Kidney (tissue), 14 donors: ENCODE results near the gene AOC1. TPM values are rescaled to one million over a fixed set of nuclear protein-coding genes. Genes with fewer than 3 reads are reported as not detected.

Experiments used
- DNase-seq, 5 donors: peaks; one replicate each; pipeline ENCODE4 v3.0.0-alpha.2; 2013 to 2020
- FAIRE-seq: peaks from 2 replicates; lab custom pipeline; 2012; peaks lifted over from hg19 to GRCh38; lab: Jason Lieb, UNC
- H3K27ac ChIP-seq, 2 donors: one replicate each; pipeline ENCODE4 v1.7.0; 2013; ENCODE audit warnings: low read depth in 2 of 2, low read length in 2 of 2, inconsistent platforms in 1 of 2
- H3K27me3 ChIP-seq: one replicate; pipeline ENCODE4 v1.7.1; 2013; ENCODE audit warnings: low read length, inconsistent platforms; ENCODE audit not compliant: control insufficient read depth, insufficient read depth
- H3K36me3 ChIP-seq, 3 donors: one replicate each; pipeline versions ENCODE4 v1.7.0 to v1.7.1; 2013; ENCODE audit warnings: low read length in 3 of 3, control low read depth in 1 of 3, inconsistent platforms in 1 of 3; ENCODE audit not compliant: insufficient read depth in 3 of 3, control insufficient read depth in 2 of 3
- H3K4me1 ChIP-seq, 3 donors: one replicate each; pipeline versions ENCODE4 v1.7.0 to v1.7.1; 2013; ENCODE audit warnings: low read length in 3 of 3, inconsistent platforms in 1 of 3, low read depth in 1 of 3; ENCODE audit not compliant: control insufficient read depth in 2 of 3, insufficient read depth in 2 of 3
- H3K4me3 ChIP-seq, 3 donors: one replicate each; pipeline versions ENCODE4 v1.7.0 to v1.8.1; 2013; ENCODE audit warnings: low read length in 3 of 3, control low read depth in 1 of 3, inconsistent platforms in 1 of 3
- H3K9ac ChIP-seq, 3 donors: one replicate each; pipeline versions ENCODE4 v1.7.0 to v1.7.1; 2013; ENCODE audit warnings: low read length in 3 of 3, control low read depth in 1 of 3, inconsistent platforms in 1 of 3
- H3K9me3 ChIP-seq, 3 donors: one replicate each; pipeline versions ENCODE4 v1.7.0 to v1.7.1; 2013; ENCODE audit warnings: low read length in 3 of 3, control low read depth in 1 of 3, inconsistent platforms in 1 of 3; ENCODE audit not compliant: control insufficient read depth in 2 of 3, insufficient read depth in 1 of 3
- CTCF ChIP-seq: IDR thresholded peaks from 3 replicates; pipeline ENCODE4 v1.5.1; 2012; ENCODE audit warnings: mild to moderate bottlenecking, moderate library complexity, borderline replicate concordance; ENCODE audit not compliant: insufficient read depth; ENCODE audit errors: extremely low read depth
- intact Hi-C: fragments of 100-400 bp; cut with DNase I; formaldehyde crosslinking; loops from one replicate; pipeline ENCODE4 v1.11.1; 2022
- polyA plus RNA-seq: library from polyadenylated mRNA; stranded (reverse); fragments of 350-450 nt; fragmentation: Illumina TruSeq; extraction: RNeasy Lipid Tissue Mini Kit (QIAGEN cat#74804); gene quantifications from one replicate; pipeline ENCODE4 v1.2.3, GENCODE V29; 2014; ENCODE audit warnings: low read depth, low replicate concordance; ENCODE audit not compliant: insufficient read depth
- total RNA-seq: library from RNA; stranded (reverse); fragmentation: NEBNext Ultra II Directional; extraction: Animal tissue kit (Norgen Biotek cat#: 25700); gene quantifications from one replicate; pipeline ENCODE4 v1.2.1, GENCODE V29; 2021
- donor health status: control.
- donor health status: control.
- donor health status: control.
- donor health status: control.
- donor health status: control.
- donor health status: DM: yes; HTN: yes; CAD: no.
- donor health status: Normal renal cell carcinoma (clear cell type).

AOC1 gene
- total and polyA plus RNA-seq, 2 donors from 2014 or later, result 99.1 to 170 TPM

DNA sequence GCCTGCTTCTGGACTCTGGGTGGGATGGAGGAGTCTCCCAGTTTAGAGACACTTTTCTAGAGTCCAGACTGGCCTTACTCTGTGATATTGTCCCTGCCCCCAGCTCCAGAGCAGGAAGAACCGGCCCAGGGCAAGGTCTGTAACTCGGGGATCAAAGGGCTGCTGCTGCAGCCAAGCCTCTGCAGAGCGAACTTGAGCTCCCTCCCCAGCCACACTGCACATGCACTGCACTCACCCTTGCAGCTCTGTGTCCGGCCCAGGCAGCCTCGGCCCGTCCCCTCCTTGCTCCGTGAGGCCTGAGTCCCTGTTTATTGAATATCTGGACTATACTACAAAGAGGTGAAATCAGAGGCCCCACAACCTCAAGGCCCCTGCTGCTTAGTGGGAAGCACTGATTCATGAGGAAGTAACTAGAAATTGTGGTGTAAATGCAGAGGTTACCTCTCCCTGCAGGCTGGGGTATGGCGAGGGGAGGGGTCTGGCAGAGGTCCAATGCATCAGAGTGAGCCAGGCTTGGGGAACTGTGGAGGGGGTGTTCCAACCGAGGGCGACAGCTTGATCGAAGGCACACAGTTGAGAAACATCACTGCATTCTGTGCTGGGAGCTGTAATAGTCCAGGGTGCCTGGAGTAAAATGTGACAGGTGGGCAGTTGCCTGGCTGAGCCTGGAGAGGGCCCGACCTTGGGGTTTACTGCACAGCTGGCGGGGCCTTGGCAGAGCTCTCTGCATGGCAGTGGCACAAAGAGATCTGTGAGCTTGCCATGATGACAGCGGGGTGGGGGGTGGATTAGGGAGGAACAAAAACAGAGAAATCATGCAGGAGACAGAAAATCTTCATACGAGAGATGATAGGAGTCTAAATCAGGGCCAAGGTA is 49.1 kb downstream of the AOC1 start:
- Histone ChIP-seq H3K9ac (no peak overlapping the region), H3K27me3 (no peaks in the 10 kb centered on the region), H3K36me3 (no peaks in the 10 kb centered on the region), H3K4me1 (peaks cover 0 to 8% (median 0%) of the 10 kb centered on the region in 3 donors), H3K9me3 (no peaks in the 10 kb centered on the region), H3K27ac (no peak overlapping the region), H3K4me3 (no peak overlapping the region)
- peak in 3 of 5 donors; percentile 22 to 76 (median 40) for DNase-seq
- intact Hi-C loops, result loop anchor here (10.0 kb wide), 1 partner anchor 213 kb away; no protein-coding TSS in a partner anchor
- TF ChIP-seq CTCF, result no peak
- no peak for FAIRE-seq

- H3K27ac ChIP-seq, result no peak overlapping the region
- H3K4me3 ChIP-seq, result no peak overlapping the region
- TF ChIP-seq CTCF, result no peak
- H3K36me3 ChIP-seq, result no peaks in the 10 kb centered on the region
- H3K4me1 ChIP-seq, result peaks cover 0 to 8% (median 0%) of the 10 kb centered on the region in 3 donors
- no peaks in the 10 kb centered on the region for H3K9me3 ChIP-seq
- intact Hi-C loops, result loop anchor here (10.0 kb wide), 1 partner anchor 212 kb away; no protein-coding TSS in a partner anchor
- no peaks in the 10 kb centered on the region for H3K27me3 ChIP-seq
- FAIRE-seq (no peak), DNase-seq (peak in 1 of 5 donors; percentile 67)
- no peak overlapping the region for H3K9ac ChIP-seq
Observed at GRCh38 chr7:150902078-150903033, 50.0 kb downstream of the AOC1 start.

- Histone ChIP-seq H3K4me3 (no peak overlapping the region), H3K4me1 (peaks cover 0 to 8% (median 0%) of the 10 kb centered on the region in 3 donors), H3K36me3 (no peaks in the 10 kb centered on the region), H3K27me3 (no peaks in the 10 kb centered on the region), H3K27ac (no peak overlapping the region), H3K9ac (no peak overlapping the region), H3K9me3 (no peaks in the 10 kb centered on the region)
- peak in 2 of 5 donors; percentile 42 to 89 for DNase-seq
- no peak for TF ChIP-seq CTCF
- intact Hi-C loops, result loop anchor here (10.0 kb wide), 1 partner anchor 211 kb away; no protein-coding TSS in a partner anchor
- no peak for FAIRE-seq
Observed at GRCh38 chr7:150903606-150904005, 51.3 kb downstream of the AOC1 start.
